ENCODE data around the gene FGF6. TPM values are rescaled to one million over a fixed set of nuclear protein-coding genes. Genes with fewer than 3 reads are reported as not detected.

FGF6 gene, protein sequence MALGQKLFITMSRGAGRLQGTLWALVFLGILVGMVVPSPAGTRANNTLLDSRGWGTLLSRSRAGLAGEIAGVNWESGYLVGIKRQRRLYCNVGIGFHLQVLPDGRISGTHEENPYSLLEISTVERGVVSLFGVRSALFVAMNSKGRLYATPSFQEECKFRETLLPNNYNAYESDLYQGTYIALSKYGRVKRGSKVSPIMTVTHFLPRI
- not detected in 2 replicates for total RNA-seq

GRCh38 chr12:4445156-4446101 is at the start of gene FGF6:
Gene FGF6 (minus strand): TSS chr12:4445815. CDS start chr12:4445570, 245 bp downstream.

Other genes with a start within 250 kb of the FGF6 start
- gene CCND2, start 172.1 kb downstream of the FGF6 start, total RNA-seq, result 69.9 and 82.0 TPM in 2 replicates
- 8.5 and 12.8 TPM in 2 replicates for gene TIGAR, start 124.6 kb downstream of the FGF6 start, total RNA-seq
- not detected in 2 replicates for gene FGF23, start 66.1 kb downstream of the FGF6 start, total RNA-seq
- gene RAD51AP1, start 93.1 kb upstream of the FGF6 start, total RNA-seq, result 3.4 and 3.7 TPM in 2 replicates
- gene DYRK4, start 116.4 kb upstream of the FGF6 start, total RNA-seq, result 38.3 and 60.1 TPM in 2 replicates
- 1.3 and 1.9 TPM in 2 replicates for gene AKAP3, start 203.2 kb upstream of the FGF6 start, total RNA-seq
- gene NDUFA9, start 203.3 kb upstream of the FGF6 start, total RNA-seq, result 42.4 and 59.7 TPM in 2 replicates